ENCODE data around the gene N4BP3. TPM values are rescaled to one million over a fixed set of nuclear protein-coding genes. Genes with fewer than 3 reads are reported as not detected.
A peak's percentile ranks its signal among the peaks of the same experiment; 100 is the strongest.

The N4BP3 gene
- total RNA-seq, 1 experiment from 2014 or later: 46.2 TPM

- TF ChIP-seq ARID4B (CRISPR knock-in tag; IDR thresholded peaks at IDR 0.05; ENCODE audit: borderline replicate concordance): 0 out of 2 replicates have a peak, but pooled peaks have one; percentile 23
- TF ChIP-seq HMGXB4 (CRISPR knock-in tag; IDR thresholded peaks at IDR 0.05): peak; percentile 54; the same call in 1 of the 2 replicates
- no peak for TF ChIP-seq E2F1 (CRISPR knock-in tag; IDR thresholded peaks at IDR 0.05)
- TF ChIP-seq EMX1 (CRISPR knock-in tag; IDR thresholded peaks at IDR 0.05): no peak
- 0 out of 2 replicates have a peak, but pooled peaks have one; percentile 30 for TF ChIP-seq ZNF232 (CRISPR knock-in tag; IDR thresholded peaks at IDR 0.05)
- no peak for TF ChIP-seq TP53 (CRISPR knock-in tag; IDR thresholded peaks at IDR 0.05)
- no peak for TF ChIP-seq NR2C2 (CRISPR knock-in tag; IDR thresholded peaks at IDR 0.05)
- TF ChIP-seq ZNF317 (CRISPR knock-in tag; IDR thresholded peaks at IDR 0.05; ENCODE audit: borderline replicate concordance, low read depth): no peak
- TF ChIP-seq TEAD4 (CRISPR knock-in tag; IDR thresholded peaks at IDR 0.05): no peak
- 0 out of 2 replicates have a peak, but pooled peaks have one; percentile 9 for TF ChIP-seq GTF2I (CRISPR knock-in tag; conservative IDR thresholded peaks at IDR 0.05)
- no peak for TF ChIP-seq NFYB (CRISPR knock-in tag; conservative IDR thresholded peaks at IDR 0.05; ENCODE audit: low read depth)
- no peak for TF ChIP-seq ATF6 (CRISPR knock-in tag; IDR thresholded peaks at IDR 0.05)
- no peak for TF ChIP-seq RELA (CRISPR knock-in tag; IDR thresholded peaks at IDR 0.05; ENCODE audit: borderline replicate concordance)
These were observed 50.7 kb downstream of the N4BP3 start (continued) for GRCh38 chr5:178163772-178164735.

GRCh38 chr5:178165581-178165980, 52.2 kb downstream of the N4BP3 start:
- ChIA-PET CTCF (interaction anchor here (1.3 to 1.7 kb wide), 2 partner anchors 15 to 90 kb away, joined by 5 to 9 read pairs; no protein-coding TSS in a partner anchor), POLR2A (no interaction called here)
- Mint-ChIP-seq H3K9me3 (no peaks in the 10 kb centered on the region), H3K27ac (no peak overlapping the region), H3K4me1 (peaks cover 25% of the 10 kb centered on the region), H3K27me3 (ENCODE audit: low read depth) (peaks cover 20% of the 10 kb centered on the region), H3K36me3 (no peaks in the 10 kb centered on the region), H3K4me3 (no peak overlapping the region)
- ATAC-seq (no peak), DNase-seq (ENCODE audit: low spot score) (no peak)
- TF ChIP-seq GABPB1 (CRISPR knock-in tag; IDR thresholded peaks at IDR 0.05): no peak
- no peak for TF ChIP-seq SMAD3 (CRISPR knock-in tag; IDR thresholded peaks at IDR 0.05; ENCODE audit: borderline replicate concordance)
- TF ChIP-seq ZNF263 (CRISPR knock-in tag; IDR thresholded peaks at IDR 0.05; ENCODE audit: low read depth): no peak
- TF ChIP-seq OVOL2 (CRISPR knock-in tag; IDR thresholded peaks at IDR 0.05; ENCODE audit: borderline replicate concordance): no peak
- no peak for TF ChIP-seq RELA (CRISPR knock-in tag; IDR thresholded peaks at IDR 0.05; ENCODE audit: borderline replicate concordance)
- no peak for TF ChIP-seq ZNF281 (CRISPR knock-in tag; IDR thresholded peaks at IDR 0.05)
- TF ChIP-seq HMGA2 (CRISPR knock-in tag; IDR thresholded peaks at IDR 0.05): no peak
- TF ChIP-seq FOXK1 (CRISPR knock-in tag; IDR thresholded peaks at IDR 0.05): no peak
- no peak for TF ChIP-seq IRF2 (CRISPR knock-in tag; IDR thresholded peaks at IDR 0.05; ENCODE audit: borderline replicate concordance, low read depth)
- TF ChIP-seq FOXJ3 (CRISPR knock-in tag; IDR thresholded peaks at IDR 0.05; ENCODE audit: borderline replicate concordance): no peak

Measured in WTC11 (cell line).